ENCODE results near the gene POLA2.

The POLA2 gene

DNA sequence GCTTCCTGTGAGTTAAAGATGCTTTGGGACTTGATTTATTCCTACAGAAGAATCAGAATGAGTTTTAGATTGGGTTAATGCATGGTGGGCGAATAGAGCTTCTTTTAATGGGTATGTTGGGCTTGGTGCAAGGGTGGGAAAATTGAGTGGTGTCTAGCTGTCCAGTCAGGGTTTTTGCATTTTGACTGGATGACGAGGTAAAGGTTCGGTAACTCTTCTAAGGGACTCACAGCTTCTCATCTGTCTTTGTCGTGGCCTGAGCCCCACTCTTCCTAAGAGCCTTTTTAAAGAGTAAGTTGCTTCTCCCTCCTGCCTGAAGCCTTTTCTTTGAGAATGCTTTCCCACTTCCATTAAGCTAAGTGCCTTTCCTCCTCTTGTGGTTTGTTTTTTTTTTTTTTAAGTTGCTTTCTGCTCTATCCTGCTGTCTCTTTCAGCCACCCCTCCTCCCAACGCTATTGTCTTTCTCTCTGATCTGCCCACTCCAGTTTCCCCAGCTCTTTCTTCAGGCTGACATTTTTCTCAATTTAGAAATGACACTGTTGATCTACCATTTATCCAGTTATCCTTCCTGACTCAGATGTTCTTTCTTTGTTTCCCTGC, 73.0 kb downstream of the POLA2 start:
- no peak for DNase-seq (ENCODE audit: low read depth)

DNA sequence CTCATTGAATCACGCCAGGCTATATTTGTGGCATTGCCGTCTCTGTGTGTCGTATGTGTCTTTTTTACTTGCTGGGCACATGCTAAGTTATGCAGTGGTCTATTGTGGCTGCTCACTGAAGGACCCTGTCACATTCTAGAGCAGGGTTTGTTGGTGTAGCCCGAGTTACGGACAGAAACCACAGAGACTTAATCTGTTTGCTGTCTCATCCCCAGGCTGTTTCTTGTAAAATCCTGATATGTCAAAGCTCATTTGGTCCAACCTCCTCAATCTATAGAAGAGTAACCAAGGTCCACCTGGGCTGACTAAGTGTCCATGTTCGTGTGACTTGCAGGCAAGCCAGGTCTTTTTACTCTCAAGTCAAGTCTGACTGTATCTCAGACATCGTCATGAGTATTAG, 76.9 kb downstream of the POLA2 start:
- no peak for DNase-seq (ENCODE audit: low read depth)

DNA sequence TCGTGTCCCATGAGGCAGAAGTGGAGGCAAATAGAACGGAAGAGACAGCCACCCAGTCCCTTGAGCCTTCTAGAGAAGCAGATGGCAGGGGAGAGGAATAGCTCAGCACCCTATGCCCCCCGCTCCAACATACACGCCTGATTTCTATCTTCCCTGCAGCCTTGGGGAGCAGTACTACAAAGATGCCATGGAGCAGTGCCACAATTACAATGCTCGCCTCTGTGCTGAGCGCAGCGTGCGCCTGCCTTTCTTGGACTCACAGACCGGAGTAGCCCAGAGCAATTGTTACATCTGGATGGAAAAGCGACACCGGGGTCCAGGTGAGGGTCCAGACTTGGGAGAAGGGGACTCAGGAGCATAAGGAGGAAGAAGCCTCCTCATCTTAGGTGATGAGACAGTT, 78.5 kb downstream of the POLA2 start:
- DNase-seq (ENCODE audit: low read depth), result no peak

DNA sequence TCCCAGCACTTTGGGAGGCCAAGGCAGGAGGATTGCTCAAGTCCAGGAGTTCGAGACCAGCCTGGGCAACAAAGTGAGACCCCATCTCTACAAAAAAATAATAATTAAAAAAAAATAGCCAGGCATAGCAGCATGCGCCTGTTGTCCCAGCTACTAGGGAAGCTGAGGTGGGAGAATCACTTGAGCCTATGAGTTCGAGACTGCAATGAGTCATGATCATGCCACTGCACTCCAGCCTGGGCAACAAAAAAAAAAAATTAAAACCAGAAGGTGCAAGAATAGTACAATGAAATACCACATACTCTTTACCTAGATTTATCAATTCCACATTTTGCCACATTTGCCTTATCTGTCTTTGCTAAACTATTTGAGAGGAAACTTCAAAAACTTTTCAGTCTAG, 80.1 kb downstream of the POLA2 start:
- no peak for DNase-seq (ENCODE audit: low read depth)
